A549 (cell line): ENCODE data around the gene FADS3. TPM values are rescaled to one million over a fixed set of nuclear protein-coding genes. Genes with fewer than 3 reads are reported as not detected.
A peak's percentile ranks its signal among the peaks of the same experiment; 100 is the strongest.

Experiments
- ATAC-seq, 2 experiments: fragments of 200-7000 bp in 1 of 2; fragments of >200 bp in 1 of 2; cut with Nextera tagmentation in 1 of 2; cut with Tn5 transposase in 1 of 2; 3 replicates each; pipeline versions ENCODE4 v1.8.0 to v1.9.1; 2018 to 2020; ENCODE audit warnings: mild to moderate bottlenecking in 1 of 2, moderate library complexity in 1 of 2
- CTCF ChIA-PET: fragments of 300-600 bp; sonication (Branson Sonifier 250); formaldehyde crosslinking; extraction: SDS; loops from one replicate; lab custom pipeline; 2021; ENCODE audit warnings: antibody characterized with exemption, inconsistent platforms; lab: Yijun Ruan, JAX
- POLR2A ChIA-PET: fragments of 350-600 bp; formaldehyde crosslinking; extraction: SDS; loops from one replicate; lab custom pipeline; 2021; ENCODE audit warnings: antibody characterized with exemption, inconsistent platforms; lab: Yijun Ruan, JAX
- DNase-seq, 2 experiments: peaks; one replicate each; pipeline versions ENCODE4 v3.0.0 to v3.0.0-alpha.2; 2011 to 2016; ENCODE audit warnings: low read depth in 1 of 2, low spot score in 1 of 2
- FAIRE-seq: peaks from 2 replicates; lab custom pipeline; 2011; peaks lifted over from hg19 to GRCh38; lab: Jason Lieb, UNC
- H3K27ac ChIP-seq, 2 experiments: fragments of >200 bp; sonication (Bioruptor Twin); formaldehyde crosslinking; 3 replicates each; pipeline ENCODE4 v1.5.1; 2016 to 2017
- H3K4me1 ChIP-seq: fragments of >200 bp; sonication (Bioruptor Twin); formaldehyde crosslinking; 3 replicates; pipeline ENCODE4 v1.6.1; 2016
- H3K4me2 ChIP-seq: fragments of >200 bp; sonication (Bioruptor Twin); formaldehyde crosslinking; 3 replicates; pipeline ENCODE4 v1.6.1; 2016
- H3K4me3 ChIP-seq: fragments of >200 bp; sonication (Bioruptor Twin); formaldehyde crosslinking; 3 replicates; pipeline ENCODE4 v1.5.1; 2016
- H3K9me3 ChIP-seq: fragments of >200 bp; sonication (Bioruptor Twin); formaldehyde crosslinking; 3 replicates; pipeline ENCODE4 v1.6.1; 2016
- BHLHE40 ChIP-seq: IDR thresholded peaks from 2 replicates; pipeline ENCODE4 v1.6.1; 2012; ENCODE audit warnings: low read depth, low read length, inconsistent platforms
- CBX2 ChIP-seq: fragments of 200-600 bp; sonication (generic); IDR thresholded peaks from 2 replicates; pipeline ENCODE4 v1.6.1; 2016; ENCODE audit warnings: low read depth, mild to moderate bottlenecking, borderline replicate concordance
- CBX8 ChIP-seq: fragments of 200-600 bp; sonication (generic); IDR thresholded peaks from 2 replicates; pipeline ENCODE4 v1.6.1; 2016
- E2F6 ChIP-seq: IDR thresholded peaks from 2 replicates; pipeline ENCODE4 v1.6.1; 2012; ENCODE audit warnings: low read depth, borderline replicate concordance
- EHF ChIP-seq: fragments of 250-450 bp; sonication (Bioruptor Pico); IDR thresholded peaks from 2 replicates; pipeline ENCODE4 v1.5.0; 2020; ENCODE audit warnings: mild to moderate bottlenecking
- ESRRA ChIP-seq: fragments of 150-350 bp; IDR thresholded peaks from 2 replicates; pipeline ENCODE4 v1.6.1; 2014; ENCODE audit warnings: mild to moderate bottlenecking, low read length, borderline replicate concordance
- FOXS1 ChIP-seq: fragments of 250-450 bp; sonication (Bioruptor Pico); IDR thresholded peaks from 2 replicates; pipeline ENCODE4 v1.5.0; 2020; ENCODE audit warnings: mild to moderate bottlenecking, moderate library complexity
- HDAC2 ChIP-seq: fragments of 200-600 bp; sonication (generic); IDR thresholded peaks from 2 replicates; pipeline ENCODE4 v1.6.1; 2016
- JUN ChIP-seq, 2 experiments: fragments of >200 bp; sonication (Bioruptor Twin); formaldehyde crosslinking; IDR thresholded peaks; 2 replicates in 1 of 2; 3 replicates in 1 of 2; pipeline ENCODE4 v1.6.1; 2016 to 2017
- KDM1A ChIP-seq: fragments of 200-600 bp; sonication (generic); IDR thresholded peaks from 2 replicates; pipeline ENCODE4 v1.6.1; 2016; ENCODE audit warnings: low read depth, mild to moderate bottlenecking
- KDM5A ChIP-seq: fragments of 200-600 bp; sonication (generic); IDR thresholded peaks from 2 replicates; pipeline ENCODE4 v1.6.1; 2016; ENCODE audit warnings: antibody characterized with exemption, mild to moderate bottlenecking
- NFE2L2 ChIP-seq: fragments of 150-350 bp; conservative IDR thresholded peaks from 2 replicates; pipeline ENCODE4 v1.6.1; 2014; ENCODE audit warnings: low read length
- RAD21 ChIP-seq, 2 experiments: fragments of >200 bp in 1 of 2; sonication (Bioruptor Twin) in 1 of 2; formaldehyde crosslinking in 1 of 2; IDR thresholded peaks in 1 of 2; conservative IDR thresholded peaks in 1 of 2; 2 replicates in 1 of 2; 3 replicates in 1 of 2; pipeline ENCODE4 v1.6.1; 2012 to 2018; ENCODE audit warnings: inconsistent platforms in 1 of 2
- RARB ChIP-seq: fragments of 250-450 bp; sonication (Bioruptor Pico); IDR thresholded peaks from 2 replicates; pipeline ENCODE4 v1.8.0; 2021; ENCODE audit warnings: mild to moderate bottlenecking, moderate library complexity
- RCOR1 ChIP-seq: fragments of 150-350 bp; IDR thresholded peaks from 2 replicates; pipeline ENCODE4 v1.6.1; 2014; ENCODE audit warnings: antibody characterized with exemption, low read length, low read depth
- RNF2 ChIP-seq: fragments of 200-600 bp; sonication (generic); IDR thresholded peaks from 2 replicates; pipeline ENCODE4 v1.6.1; 2016; ENCODE audit warnings: low read depth, mild to moderate bottlenecking, antibody characterized with exemption, moderate library complexity, borderline replicate concordance
- TFCP2L1 ChIP-seq: fragments of 250-450 bp; sonication (Bioruptor Pico); IDR thresholded peaks from 2 replicates; pipeline ENCODE4 v1.5.0; 2021; ENCODE audit warnings: mild to moderate bottlenecking
- WGBS: methylation state at CpG from one replicate; pipeline ENCODE4 v1.1.6; 2017; ENCODE audit errors: missing lambda C conversion rate; 5-methylcytosine and 5-hydroxymethylcytosine counted together
- polyA plus RNA-seq, 4 experiments: library from polyadenylated mRNA; depleted of rRNA in 3 of 4; stranded (reverse); fragments of >200 nt; fragmentation: RNase III in 1 of 4; extraction: RNeasy Plus Mini Kit Qiagen cat#74134 plus additional on column Dnase treatment in 1 of 4; gene quantifications; 2 replicates in 3 of 4; 3 replicates in 1 of 4; pipeline ENCODE4 v1.2.3, GENCODE V29; 2011 to 2017
- TF ChIP-seq, protein P1 (sequence below): fragments of 200-600 bp; sonication (generic); IDR thresholded peaks from 2 replicates; pipeline ENCODE4 v1.6.1; 2016; ENCODE audit warnings: antibody characterized with exemption, mild to moderate bottlenecking, moderate library complexity
- TF ChIP-seq, protein P2 (sequence below): fragments of >200 bp; sonication (Bioruptor Twin); formaldehyde crosslinking; IDR thresholded peaks from 3 replicates; pipeline ENCODE4 v1.6.1; 2016

Gene FADS3
- polyA plus RNA-seq, 2 of the 4 experiments (the other 2 are of a cell fraction) = 17.5 to 36.3 TPM

GRCh38 chr11:61870541-61871031, 20.8 kb downstream of the FADS3 start:
- Histone ChIP-seq H3K27ac (peak overlapping the region in 1 of 2 experiments; percentile 38; a peak in 1 of 6 replicates), H3K4me1 (peaks cover 31% of the 10 kb centered on the region), H3K4me3 (no peak overlapping the region), H3K9me3 (no peaks in the 10 kb centered on the region), H3K4me2 (peak overlapping the region; percentile 80)
- DNase-seq = no peak
- no peak for FAIRE-seq
- CTCF ChIA-PET = interaction anchor here (0.5 to 14.3 kb wide), 34 partner anchors 8 to 420 kb away, joined by 3 to 220 read pairs (median 4); partner anchors contain the start of genes BEST1, FADS1, FADS2 and FADS3
- POLR2A ChIA-PET = interaction anchor here (1.0 to 1.2 kb wide), 2 partner anchors 43 to 92 kb away, joined by 3 to 4 read pairs; no protein-coding TSS in a partner anchor
- 39% methylated on average over 10 of the region's 10 CpGs for WGBS
- no peak for TF ChIP-seq KDM5A
- no peak for TF ChIP-seq RARB
- no peak for TF ChIP-seq E2F6
- no peak for TF ChIP-seq RCOR1
- no peak for TF ChIP-seq TFCP2L1 (CRISPR knock-in tag)
- ATAC-seq = peak in 1 of 2 experiments; percentile 2; a peak in 3 of 6 replicates

GRCh38 chr11:61869708-61870451, 21.5 kb downstream of the FADS3 start:
- H3K4me3 ChIP-seq = no peak overlapping the region
- peak in 1 of 2 experiments; percentile 5; a peak in 2 of 6 replicates for ATAC-seq
- TF ChIP-seq BHLHE40 (no peak), RNF2 (no peak), NFE2L2 (no peak), RAD21 (conservative IDR thresholded peaks at IDR 0.05 in 1 of 2, IDR thresholded peaks at IDR 0.05 in 1 of 2) (no peak), HDAC2 (no peak), CBX2 (no peak), JUN (IDR thresholded peaks at IDR 0.05) (no peak; a peak in 1 of 5 replicates), EHF (no peak), ESRRA (no peak), FOXS1 (CRISPR knock-in tag) (no peak)
- TF ChIP-seq, protein P1, sequence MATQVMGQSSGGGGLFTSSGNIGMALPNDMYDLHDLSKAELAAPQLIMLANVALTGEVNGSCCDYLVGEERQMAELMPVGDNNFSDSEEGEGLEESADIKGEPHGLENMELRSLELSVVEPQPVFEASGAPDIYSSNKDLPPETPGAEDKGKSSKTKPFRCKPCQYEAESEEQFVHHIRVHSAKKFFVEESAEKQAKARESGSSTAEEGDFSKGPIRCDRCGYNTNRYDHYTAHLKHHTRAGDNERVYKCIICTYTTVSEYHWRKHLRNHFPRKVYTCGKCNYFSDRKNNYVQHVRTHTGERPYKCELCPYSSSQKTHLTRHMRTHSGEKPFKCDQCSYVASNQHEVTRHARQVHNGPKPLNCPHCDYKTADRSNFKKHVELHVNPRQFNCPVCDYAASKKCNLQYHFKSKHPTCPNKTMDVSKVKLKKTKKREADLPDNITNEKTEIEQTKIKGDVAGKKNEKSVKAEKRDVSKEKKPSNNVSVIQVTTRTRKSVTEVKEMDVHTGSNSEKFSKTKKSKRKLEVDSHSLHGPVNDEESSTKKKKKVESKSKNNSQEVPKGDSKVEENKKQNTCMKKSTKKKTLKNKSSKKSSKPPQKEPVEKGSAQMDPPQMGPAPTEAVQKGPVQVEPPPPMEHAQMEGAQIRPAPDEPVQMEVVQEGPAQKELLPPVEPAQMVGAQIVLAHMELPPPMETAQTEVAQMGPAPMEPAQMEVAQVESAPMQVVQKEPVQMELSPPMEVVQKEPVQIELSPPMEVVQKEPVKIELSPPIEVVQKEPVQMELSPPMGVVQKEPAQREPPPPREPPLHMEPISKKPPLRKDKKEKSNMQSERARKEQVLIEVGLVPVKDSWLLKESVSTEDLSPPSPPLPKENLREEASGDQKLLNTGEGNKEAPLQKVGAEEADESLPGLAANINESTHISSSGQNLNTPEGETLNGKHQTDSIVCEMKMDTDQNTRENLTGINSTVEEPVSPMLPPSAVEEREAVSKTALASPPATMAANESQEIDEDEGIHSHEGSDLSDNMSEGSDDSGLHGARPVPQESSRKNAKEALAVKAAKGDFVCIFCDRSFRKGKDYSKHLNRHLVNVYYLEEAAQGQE = no peak
- ChIA-PET CTCF (interaction anchor here (0.6 to 14.3 kb wide), 23 partner anchors 7 to 241 kb away, joined by 3 to 220 read pairs (median 4); partner anchors contain the start of genes BEST1, FADS1 and FADS3), POLR2A (interaction anchor here (0.7 to 1.2 kb wide), 3 partner anchors 41 to 93 kb away, joined by 3 to 5 read pairs (median 4); no protein-coding TSS in a partner anchor)
- DNase-seq = no peak
- no peak for FAIRE-seq
- WGBS = 86% methylated on average over 20 of the region's 21 CpGs
- peaks cover 29% of the 10 kb centered on the region for H3K4me1 ChIP-seq
- H3K9me3 ChIP-seq = no peaks in the 10 kb centered on the region
- no peak overlapping the region for H3K4me2 ChIP-seq
- no peak overlapping the region for H3K27ac ChIP-seq

DNA sequence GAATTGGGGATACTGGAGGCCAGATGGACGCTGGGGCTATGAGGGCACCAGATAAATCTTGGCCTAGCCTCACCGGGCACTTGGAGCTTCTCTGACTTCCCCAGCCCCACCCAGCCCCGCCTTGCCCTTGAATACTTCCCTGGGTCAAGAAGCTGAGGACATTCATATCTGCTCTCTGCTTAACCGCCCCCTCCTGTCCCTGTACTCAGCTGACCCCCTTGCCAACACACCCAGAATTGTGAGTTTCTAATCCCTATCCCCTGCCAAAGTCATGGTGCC, 22.0 kb downstream of the FADS3 start:
- ATAC-seq = no peak
- no peak overlapping the region for H3K4me3 ChIP-seq
- TF ChIP-seq EHF (no peak), CBX8 (no peak), KDM1A (no peak)
- TF ChIP-seq, protein P2, sequence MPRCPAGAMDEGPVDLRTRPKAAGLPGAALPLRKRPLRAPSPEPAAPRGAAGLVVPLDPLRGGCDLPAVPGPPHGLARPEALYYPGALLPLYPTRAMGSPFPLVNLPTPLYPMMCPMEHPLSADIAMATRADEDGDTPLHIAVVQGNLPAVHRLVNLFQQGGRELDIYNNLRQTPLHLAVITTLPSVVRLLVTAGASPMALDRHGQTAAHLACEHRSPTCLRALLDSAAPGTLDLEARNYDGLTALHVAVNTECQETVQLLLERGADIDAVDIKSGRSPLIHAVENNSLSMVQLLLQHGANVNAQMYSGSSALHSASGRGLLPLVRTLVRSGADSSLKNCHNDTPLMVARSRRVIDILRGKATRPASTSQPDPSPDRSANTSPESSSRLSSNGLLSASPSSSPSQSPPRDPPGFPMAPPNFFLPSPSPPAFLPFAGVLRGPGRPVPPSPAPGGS = no peak
- TF ChIP-seq, all 56 proteins: peak for 0
- Histone ChIP-seq H3K4me1 (peaks cover 24% of the 10 kb centered on the region), H3K27ac (no peak overlapping the region), H3K9me3 (no peaks in the 10 kb centered on the region), H3K4me2 (no peak overlapping the region)
- FAIRE-seq = no peak
- POLR2A ChIA-PET = interaction anchor here (0.7 to 1.2 kb wide), 2 partner anchors 41 to 42 kb away, joined by 4 to 5 read pairs; no protein-coding TSS in a partner anchor
- DNase-seq = no peak
- WGBS = 66% methylated on average over 4 of the region's 4 CpGs
- CTCF ChIA-PET = interaction anchor here (0.6 to 14.3 kb wide), 9 partner anchors 17 to 238 kb away, joined by 3 to 220 read pairs (median 54); partner anchors contain the start of gene FADS3
